ENCODE results near the gene RAI1. TPM values are rescaled to one million over a fixed set of nuclear protein-coding genes. Genes with fewer than 3 reads are reported as not detected.

Gene RAI1
- total and polyA plus RNA-seq, 2 of the 8 experiments (the other 6 are each of a cell fraction or from before 2014, with no cell fraction given) = 0.39 to 1.2 TPM

DNA sequence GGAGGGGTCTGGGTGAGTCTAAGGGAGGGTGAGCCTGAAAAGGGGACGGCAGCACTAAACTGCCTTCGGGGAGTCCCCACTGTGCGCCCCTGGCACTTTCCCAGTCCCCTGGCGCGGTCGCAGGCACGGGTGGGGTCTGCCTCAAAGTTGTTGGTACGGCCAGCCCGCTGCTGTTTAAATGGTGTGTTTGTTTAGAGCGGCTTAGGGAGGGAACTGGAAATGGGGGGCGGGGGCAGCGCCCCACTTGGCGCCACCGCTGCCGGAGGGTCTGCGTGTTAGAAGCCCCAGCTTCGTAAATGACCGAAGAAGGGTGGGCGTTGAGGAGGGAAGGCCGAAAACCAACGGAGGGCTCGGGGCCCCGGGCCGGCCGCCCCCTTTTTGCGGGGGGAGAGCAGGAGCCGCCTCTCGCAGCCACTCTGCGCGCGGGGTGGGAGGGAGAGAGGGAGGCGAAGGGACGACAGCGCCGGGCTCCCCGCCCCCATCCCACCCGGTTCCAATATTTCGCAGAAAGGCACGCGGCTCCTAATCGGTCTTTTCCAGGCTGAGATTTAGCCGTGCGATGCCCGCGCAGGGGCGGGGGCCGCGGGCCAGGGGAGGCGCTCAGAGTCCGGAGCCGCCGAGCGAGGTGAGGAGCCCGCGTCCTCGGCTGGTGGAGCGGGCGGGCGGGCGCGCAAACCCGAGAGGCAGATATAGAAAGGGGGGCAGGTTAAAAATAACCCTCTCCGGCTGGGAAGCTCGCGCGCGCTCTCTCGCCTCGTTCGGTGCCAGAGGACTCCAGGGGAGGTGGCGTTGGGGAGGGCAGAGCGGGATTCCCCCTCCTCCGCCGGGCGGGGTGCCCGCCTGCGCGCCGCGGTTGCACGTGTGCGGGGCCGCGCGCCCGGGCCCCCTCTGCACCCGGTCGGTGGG is 100.6 kb downstream of the RAI1 start:
- H4K91ac ChIP-seq (replicated peaks; ENCODE audit: insufficient read length, low read length) = peak overlapping the region; percentile 60
- TF ChIP-seq EP300 (IDR thresholded peaks at IDR 0.05; ENCODE audit: borderline replicate concordance in 1 of 2, low read depth in 2 of 2, low read length in 2 of 2) (no peak), KDM4A (IDR thresholded peaks at IDR 0.05; ENCODE audit: low read depth, low read length, severe bottlenecking) (peak; percentile 69), ASH2L (IDR thresholded peaks at IDR 0.05; ENCODE audit: low read length) (peak; percentile 13), JUN (IDR thresholded peaks at IDR 0.05; ENCODE audit: low read depth, low read length) (no peak), SUZ12 (IDR thresholded peaks at IDR 0.05; ENCODE audit: low read length) (peak; percentile 57), EZH2 (IDR thresholded peaks at IDR 0.05; ENCODE audit: low read depth, low read length, severe bottlenecking) (peak; percentile 49), SIN3A (conservative IDR thresholded peaks at IDR 0.05 in 1 of 2, IDR thresholded peaks at IDR 0.05 in 1 of 2; ENCODE audit: low read depth in 1 of 2, low read length in 2 of 2) (peak in 1 of 2 experiments; percentile 56; a peak in 1 of 4 replicates)
- TF ChIP-seq, protein P1, sequence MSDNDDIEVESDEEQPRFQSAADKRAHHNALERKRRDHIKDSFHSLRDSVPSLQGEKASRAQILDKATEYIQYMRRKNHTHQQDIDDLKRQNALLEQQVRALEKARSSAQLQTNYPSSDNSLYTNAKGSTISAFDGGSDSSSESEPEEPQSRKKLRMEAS (IDR thresholded peaks at IDR 0.05) = no peak
- TF ChIP-seq, protein P2, sequence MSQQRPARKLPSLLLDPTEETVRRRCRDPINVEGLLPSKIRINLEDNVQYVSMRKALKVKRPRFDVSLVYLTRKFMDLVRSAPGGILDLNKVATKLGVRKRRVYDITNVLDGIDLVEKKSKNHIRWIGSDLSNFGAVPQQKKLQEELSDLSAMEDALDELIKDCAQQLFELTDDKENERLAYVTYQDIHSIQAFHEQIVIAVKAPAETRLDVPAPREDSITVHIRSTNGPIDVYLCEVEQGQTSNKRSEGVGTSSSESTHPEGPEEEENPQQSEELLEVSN (IDR thresholded peaks at IDR 0.05) = 0 out of 2 replicates have a peak, but pooled peaks have one; percentile 20
- no peaks in the 10 kb centered on the region for H3K9me3 ChIP-seq (ENCODE audit: insufficient read depth in 2 of 2, low read depth in 1 of 2, low read length in 1 of 2)
- H3K4me2 ChIP-seq (ENCODE audit: insufficient read depth in 1 of 2, low read depth in 2 of 2, low read length in 2 of 2) = peak overlapping the region; percentile 68 to 90
- no peak overlapping the region for H3K4ac ChIP-seq (replicated peaks; ENCODE audit: insufficient read length, low read depth, low read length)
- no peak overlapping the region for H3K23ac ChIP-seq (ENCODE audit: insufficient read length)
- H3K56ac ChIP-seq (replicated peaks; ENCODE audit: insufficient read length, low read depth, low read length) = no peak overlapping the region
- H2BK5ac ChIP-seq (ENCODE audit: low read depth, low read length) = no peak overlapping the region
- H2BK120ac ChIP-seq (replicated peaks; ENCODE audit: low read depth, low read length) = no peak overlapping the region
- no peak overlapping the region for H2AK5ac ChIP-seq (ENCODE audit: low read depth, low read length)
- peak overlapping the region; percentile 30 for H4K5ac ChIP-seq (ENCODE audit: insufficient read length, low read depth, low read length)
- ChIA-PET POLR2A (ENCODE audit: partially characterized antibody) (interaction anchor here (1.0 to 2.3 kb wide), 14 partner anchors 9 to 106 kb away, joined by 3 to 7 read pairs (median 4); partner anchors contain the start of gene SREBF1), CTCF (ENCODE audit: partially characterized antibody) (interaction anchor here (0.6 to 7.5 kb wide), 24 partner anchors 8 to 132 kb away, joined by 3 to 48 read pairs (median 4); no protein-coding TSS in a partner anchor)
- no peak overlapping the region for H3K27ac ChIP-seq (ENCODE audit: low read depth, low read length)
- peaks cover 19% of the 10 kb centered on the region; the same call in 1 of the 2 replicates for H3K23me2 ChIP-seq (ENCODE audit: low read depth, low read length)
- H3K27me3 ChIP-seq (replicated peaks in 1 of 4; ENCODE audit: control insufficient read depth in 3 of 4, extremely low read depth in 1 of 4, insufficient read depth in 3 of 4, low read length in 3 of 4) = peaks cover 1 to 39% (median 13%) of the 10 kb centered on the region in 4 experiments; a peak in 6 of 7 replicates
- no peak overlapping the region for H2BK20ac ChIP-seq (ENCODE audit: low read length)
- no peaks in the 10 kb centered on the region for H3K79me2 ChIP-seq (ENCODE audit: control insufficient read depth in 1 of 2, insufficient read depth in 2 of 2, low read length in 2 of 2)
- H3K9ac ChIP-seq (replicated peaks in 1 of 4; ENCODE audit: extremely low read depth in 1 of 4, low read depth in 3 of 4, low read length in 3 of 4) = no peak overlapping the region
- no peak overlapping the region for H3K14ac ChIP-seq (ENCODE audit: insufficient read length)
- H2BK12ac ChIP-seq (ENCODE audit: low read depth, low read length) = no peak overlapping the region
- no peak for FAIRE-seq
- no peak overlapping the region for H2BK15ac ChIP-seq (ENCODE audit: low read length)
- H4K8ac ChIP-seq (ENCODE audit: extremely low read depth, insufficient read depth, low read length) = no peak overlapping the region; the same call in 1 of the 2 replicates
- no peaks in the 10 kb centered on the region for H3K79me1 ChIP-seq (ENCODE audit: low read depth, low read length)
- H4K20me1 ChIP-seq (replicated peaks in 1 of 2; ENCODE audit: control insufficient read depth in 1 of 2, insufficient read depth in 2 of 2, low read length in 2 of 2) = peaks cover 0 to 1% of the 10 kb centered on the region in 2 experiments
- no peak overlapping the region for H2AFZ ChIP-seq (ENCODE audit: low read length)
- peak overlapping the region; percentile 81 for H3K18ac ChIP-seq (ENCODE audit: extremely low read depth, low read length)
- H3K4me1 ChIP-seq (replicated peaks in 1 of 4; ENCODE audit: control insufficient read depth in 3 of 4, insufficient read depth in 4 of 4, low read length in 3 of 4) = peaks cover 20 to 38% (median 27%) of the 10 kb centered on the region in 4 experiments
- peak overlapping the region; percentile 58 to 75 (median 62) for H3K4me3 ChIP-seq (ENCODE audit: extremely low read depth in 1 of 4, insufficient read depth in 2 of 4, low read depth in 3 of 4, low read length in 4 of 4)
- 1% methylated on average over 21 of the region's 88 CpGs; no CpG with 5 or more reads in 1 of the 2 experiments for WGBS, 2 experiments (ENCODE audit: extremely low coverage in 1 of 2, insufficient coverage in 1 of 2, insufficient read length in 1 of 2, insufficient replicate concordance in 2 of 2, low coverage in 1 of 2, low lambda C conversion rate in 2 of 2, missing lambda C conversion rate in 1 of 2)
- peak in 1 of 2 experiments; percentile 68 for DNase-seq (ENCODE audit: low read depth in 1 of 2, low spot score in 2 of 2)
- no peaks in the 10 kb centered on the region for H3K36me3 ChIP-seq (ENCODE audit: control insufficient read depth in 2 of 4, insufficient read depth in 4 of 4, low read length in 3 of 4)

Data from H1 (cell line).